Fibroblast of the conjunctiva (primary cell): ENCODE data around the gene MZF1.
"Not testable (repeated sequence)": the region's sequence is repeated elsewhere in the genome, so short reads cannot be mapped to it uniquely, and the experiment has no call there.

Experiments
- DNase-seq: peaks from one replicate; pipeline ENCODE4 v3.0.0-alpha.2; 2010; ENCODE audit warnings: low read depth

Gene MZF1

GRCh38 chr19:58572818-58573657 lies at the start of gene MZF1:
Gene MZF1, minus strand, starts transcription at chr19:58573335. Its CDS starts 1,946 bp downstream, at chr19:58571389.
- DNase-seq = peak; percentile 100

GRCh38 chr19:58607213-58607612 lies 34.1 kb upstream of the MZF1 start:
- not testable (repeated sequence) for DNase-seq

DNA sequence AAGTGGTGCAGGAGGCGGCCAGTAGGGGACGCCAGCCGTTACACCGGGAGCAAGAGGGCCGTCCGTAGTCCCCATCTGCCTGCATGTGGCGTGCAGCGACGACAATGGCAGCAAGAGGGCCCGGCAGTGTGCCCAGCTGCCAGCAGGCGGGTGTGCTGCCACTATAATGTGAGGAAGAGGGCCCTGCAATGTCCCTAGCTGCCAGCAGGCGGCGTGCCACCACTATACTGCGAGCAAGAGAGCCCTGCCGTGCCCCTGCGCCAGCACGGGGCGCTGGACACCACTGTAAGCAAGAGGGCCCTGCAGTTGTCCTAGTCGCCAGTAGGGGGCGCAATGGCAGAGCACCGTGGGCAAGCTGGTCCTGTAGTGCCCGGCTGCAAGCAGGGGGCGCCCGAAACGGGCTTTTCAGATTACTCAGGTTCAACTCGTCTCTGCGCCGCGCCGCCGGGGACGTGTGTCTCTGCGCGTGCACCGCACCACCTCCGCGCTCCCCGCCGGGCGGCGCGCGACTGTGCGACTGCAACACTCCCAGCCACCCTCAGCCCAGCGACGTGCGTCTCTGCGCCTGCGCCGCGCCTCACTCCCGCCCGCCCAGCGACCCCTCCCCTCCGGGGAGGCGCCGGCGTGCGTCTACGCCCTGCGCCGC lies 33.2 kb upstream of the MZF1 start:
- DNase-seq = not testable (repeated sequence)

- no peak for DNase-seq
Observed at GRCh38 chr19:58586133-58586765, 13.1 kb upstream of the MZF1 start.

GRCh38 chr19:58585442-58586132 lies 12.5 kb upstream of the MZF1 start:
- DNase-seq = no peak

DNA sequence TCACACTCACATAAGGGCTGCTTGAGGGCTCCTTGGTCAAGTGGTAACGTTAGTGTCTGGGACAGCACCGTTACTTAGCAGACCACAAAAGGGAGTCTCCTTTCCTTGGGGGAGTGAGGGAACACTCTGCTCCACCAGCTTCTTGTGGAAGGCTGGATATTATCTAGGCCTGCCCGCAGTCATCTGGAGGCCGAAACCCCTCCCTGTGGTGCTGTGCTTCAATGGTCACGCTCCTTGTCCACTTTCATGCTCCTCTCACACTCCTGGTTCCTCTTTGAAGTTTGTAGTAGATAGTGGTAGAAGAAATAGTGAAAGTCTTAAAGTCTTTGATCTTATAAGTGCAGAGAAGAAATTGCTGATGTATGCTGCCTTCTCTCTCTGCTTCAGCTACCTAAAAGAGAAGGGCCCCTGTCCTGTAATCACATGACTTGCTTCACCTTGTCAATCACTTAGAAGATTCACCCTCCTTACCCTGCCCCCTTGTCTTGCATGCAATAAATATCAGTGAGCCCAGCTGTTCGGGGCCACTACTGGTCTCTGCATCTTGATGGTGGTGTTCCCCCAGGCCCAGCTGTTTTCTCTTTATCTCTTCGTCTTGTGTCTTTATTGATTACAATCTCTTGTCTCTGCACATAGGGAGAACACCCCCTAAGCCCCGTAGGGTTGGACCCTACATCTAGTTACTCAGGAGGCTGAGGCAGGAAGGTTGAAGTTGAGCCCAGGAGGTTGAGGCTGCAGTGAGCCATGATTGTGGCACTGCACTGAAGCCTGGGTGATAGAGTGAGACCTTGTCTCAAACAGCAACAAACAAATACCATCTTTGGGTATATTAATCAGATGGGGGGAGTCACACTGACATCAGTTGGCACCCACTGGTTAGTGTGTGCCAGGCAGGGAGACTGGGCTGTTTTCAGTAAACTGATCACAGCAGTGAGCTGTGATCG lies 11.6 kb upstream of the MZF1 start:
- no peak for DNase-seq

GRCh38 chr19:58582985-58583384 lies 9.8 kb upstream of the MZF1 start:
- DNase-seq = no peak

DNA sequence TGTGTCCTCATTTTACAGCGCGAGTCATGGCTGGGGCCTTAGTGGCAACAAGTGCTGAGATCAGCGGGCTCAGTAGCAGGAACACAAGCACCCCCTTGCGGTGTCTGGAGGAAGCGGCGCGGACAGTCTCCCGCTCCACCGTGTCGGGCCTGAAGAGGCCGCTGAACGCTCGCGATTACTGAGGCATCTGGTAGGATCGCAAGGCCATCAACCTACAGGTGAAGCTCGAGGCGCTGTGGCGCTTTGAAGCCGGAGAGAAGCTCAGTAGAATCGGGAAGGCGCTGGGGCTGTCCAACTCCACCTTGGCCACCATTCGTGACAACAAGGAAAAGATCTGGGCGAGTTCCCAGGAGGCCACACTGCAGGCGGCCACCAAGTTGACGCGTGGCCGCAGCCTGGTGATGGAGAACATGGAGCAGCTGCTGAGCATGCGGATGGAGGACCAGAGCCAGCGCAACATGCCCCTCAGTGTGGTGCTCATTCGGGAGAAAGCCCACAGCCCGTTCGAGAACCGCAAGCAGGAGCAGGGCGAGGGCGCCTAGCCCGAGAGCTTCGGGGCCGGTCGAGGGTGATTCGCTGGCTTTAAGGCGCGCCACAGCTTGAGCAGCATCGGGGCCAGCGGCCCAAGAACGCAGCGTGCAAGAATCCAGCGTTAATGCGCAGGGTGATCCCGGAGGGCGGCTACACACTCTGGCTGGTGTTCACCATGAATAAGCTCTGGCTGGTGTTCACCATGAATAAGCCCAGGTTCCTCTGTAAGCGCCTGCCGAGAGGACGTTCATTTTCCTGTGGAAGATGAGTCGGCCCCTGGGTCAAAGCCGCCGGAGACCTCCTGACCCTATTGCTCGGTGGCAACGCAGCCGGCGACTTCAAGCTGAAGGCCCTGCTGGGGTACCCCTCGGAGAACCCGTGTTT lies 8.3 kb upstream of the MZF1 start:
- DNase-seq = peak; percentile 81

GRCh38 chr19:58579473-58580142 lies 6.5 kb upstream of the MZF1 start:
- DNase-seq = no peak

GRCh38 chr19:58578012-58578925 lies 5.1 kb upstream of the MZF1 start:
- DNase-seq = no peak

DNA sequence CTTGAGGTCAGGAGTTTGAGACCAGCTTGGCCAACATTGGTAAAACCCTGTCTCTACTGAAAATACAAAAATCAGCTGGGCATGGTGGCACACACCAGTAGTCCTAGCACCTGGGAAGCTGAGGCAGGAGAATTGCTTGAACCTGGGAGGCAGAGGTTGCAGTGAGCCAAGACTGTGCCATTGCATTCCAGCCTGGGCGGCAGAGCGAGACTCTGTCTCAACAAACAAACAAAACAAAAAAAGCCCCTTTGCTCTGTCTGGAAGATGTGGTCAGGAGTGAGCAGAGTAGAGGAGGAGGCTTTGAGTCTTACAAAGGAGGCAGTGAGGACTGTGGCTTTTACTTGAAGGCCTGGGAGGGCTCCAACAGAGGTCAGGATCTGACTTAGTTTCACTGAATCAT lies 4.4 kb upstream of the MZF1 start:
- not testable (repeated sequence) for DNase-seq

DNA sequence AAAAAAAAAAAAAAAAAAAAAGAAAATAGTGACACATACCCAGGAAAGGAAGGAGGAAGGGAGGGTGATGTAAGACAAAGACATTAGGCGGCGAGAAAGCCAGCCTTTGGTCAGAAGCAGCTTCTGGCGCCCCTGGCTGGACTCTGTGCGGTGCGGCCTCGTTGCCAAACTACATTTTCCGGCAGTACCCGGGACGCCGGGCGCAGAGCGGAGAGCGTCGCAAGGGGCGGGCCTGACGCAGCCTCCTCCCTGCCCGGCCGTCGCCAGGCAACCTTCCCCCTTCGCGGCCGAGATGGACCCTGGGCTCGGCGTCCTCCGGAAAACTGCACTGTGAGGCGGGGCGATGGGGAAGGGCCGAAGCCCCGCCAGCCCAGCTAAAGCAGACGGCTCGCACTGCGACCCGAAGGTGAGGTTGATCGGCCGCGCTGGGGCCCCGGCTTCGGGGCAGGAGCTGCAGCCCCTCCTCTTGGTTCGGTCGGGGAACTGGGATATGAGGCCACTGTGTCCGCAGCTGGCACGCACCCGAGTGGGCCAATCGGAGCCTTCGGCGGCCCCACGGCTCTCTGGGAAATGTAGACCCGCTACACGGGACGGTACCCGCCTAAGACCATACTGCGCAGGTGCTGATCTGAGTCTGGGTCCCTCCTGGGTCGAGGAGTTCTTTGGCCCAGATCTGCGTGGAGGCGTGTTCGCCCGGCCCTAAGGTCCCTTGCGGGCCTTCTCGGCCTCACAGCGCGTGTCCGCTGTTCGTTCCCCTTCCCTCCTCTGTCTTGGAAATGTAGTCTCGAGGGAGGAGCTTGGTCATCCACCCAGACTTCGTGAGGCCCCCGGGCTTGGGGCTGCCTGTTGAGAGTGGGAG lies 2.3 kb upstream of the MZF1 start:
- peak; percentile 84 for DNase-seq

- DNase-seq = no peak
Observed at GRCh38 chr19:58573658-58574164, 576 bp upstream of the MZF1 start.

- no peak for DNase-seq
Observed at GRCh38 chr19:58572026-58572817, 913 bp downstream of the MZF1 start.

DNA sequence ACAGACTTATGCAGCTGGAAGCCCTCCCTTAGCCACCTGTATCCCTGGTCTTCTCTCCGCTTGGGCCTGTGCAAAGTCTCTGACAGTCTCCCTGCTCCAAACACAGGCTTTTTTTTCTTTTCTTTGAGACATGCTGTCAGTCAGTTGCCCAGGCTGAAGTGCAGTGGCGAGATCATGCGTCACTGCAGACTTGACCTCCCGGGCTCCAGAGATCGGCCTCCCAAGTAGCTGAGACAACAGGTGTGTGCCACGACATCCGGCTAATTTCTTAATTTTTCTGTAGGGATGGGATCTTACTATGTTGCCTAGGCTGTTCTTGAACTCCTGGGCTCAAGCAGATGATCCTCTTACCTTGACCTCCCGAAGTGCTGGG lies 1.6 kb downstream of the MZF1 start:
- no peak for DNase-seq

DNA sequence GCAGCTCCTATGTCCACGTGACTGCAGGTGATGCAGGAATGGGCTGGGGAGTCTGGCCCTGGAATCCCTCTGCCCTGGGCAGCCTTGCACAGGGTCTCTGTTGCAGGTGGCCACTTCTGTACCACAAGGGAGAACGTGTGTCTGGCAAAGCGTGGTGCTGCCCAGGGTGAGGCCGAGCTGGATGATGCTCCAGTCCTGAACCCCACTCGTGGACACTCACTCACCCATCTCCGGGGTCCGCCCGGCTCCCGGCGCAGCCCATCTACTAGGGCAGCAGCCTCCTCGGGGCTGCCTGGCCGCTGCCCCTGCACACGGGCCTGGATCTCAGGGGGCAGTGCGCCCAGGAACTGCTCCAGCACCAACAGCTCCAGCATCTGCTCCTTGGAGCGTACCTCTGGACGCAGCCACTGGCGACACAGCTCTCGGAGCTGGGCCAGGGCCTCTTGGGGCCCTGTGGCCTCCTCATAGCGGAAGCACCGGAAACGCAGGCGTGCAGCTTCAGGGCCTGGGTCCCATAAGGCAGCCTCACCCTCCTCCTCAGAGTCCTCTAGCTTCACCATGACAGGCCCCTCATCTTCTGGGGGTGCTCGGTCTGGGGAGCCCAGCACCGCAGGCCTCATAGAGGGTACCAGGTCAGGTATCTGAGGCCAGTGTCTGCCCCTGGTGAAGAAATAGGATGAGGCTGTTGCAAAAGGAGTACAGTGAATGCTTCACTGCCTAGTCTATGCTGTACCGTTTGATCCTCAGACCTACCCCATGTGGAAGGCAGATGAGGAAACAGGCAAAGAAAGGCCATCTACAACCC lies 2.2 kb downstream of the MZF1 start:
- DNase-seq = no peak
